ENCODE measurements around the gene SLC41A2. TPM values are rescaled to one million over a fixed set of nuclear protein-coding genes. Genes with fewer than 3 reads are reported as not detected.

SLC41A2 gene
- total and polyA plus RNA-seq, 2 of the 13 experiments (the other 11 are each of a cell fraction or from before 2014, with no cell fraction given): 2.3 to 12.8 TPM

- no peak for TF ChIP-seq FOXK2 (IDR thresholded peaks at IDR 0.05)
- TF ChIP-seq PREB (CRISPR knock-in tag; IDR thresholded peaks at IDR 0.05): no peak
- TF ChIP-seq, protein P1, sequence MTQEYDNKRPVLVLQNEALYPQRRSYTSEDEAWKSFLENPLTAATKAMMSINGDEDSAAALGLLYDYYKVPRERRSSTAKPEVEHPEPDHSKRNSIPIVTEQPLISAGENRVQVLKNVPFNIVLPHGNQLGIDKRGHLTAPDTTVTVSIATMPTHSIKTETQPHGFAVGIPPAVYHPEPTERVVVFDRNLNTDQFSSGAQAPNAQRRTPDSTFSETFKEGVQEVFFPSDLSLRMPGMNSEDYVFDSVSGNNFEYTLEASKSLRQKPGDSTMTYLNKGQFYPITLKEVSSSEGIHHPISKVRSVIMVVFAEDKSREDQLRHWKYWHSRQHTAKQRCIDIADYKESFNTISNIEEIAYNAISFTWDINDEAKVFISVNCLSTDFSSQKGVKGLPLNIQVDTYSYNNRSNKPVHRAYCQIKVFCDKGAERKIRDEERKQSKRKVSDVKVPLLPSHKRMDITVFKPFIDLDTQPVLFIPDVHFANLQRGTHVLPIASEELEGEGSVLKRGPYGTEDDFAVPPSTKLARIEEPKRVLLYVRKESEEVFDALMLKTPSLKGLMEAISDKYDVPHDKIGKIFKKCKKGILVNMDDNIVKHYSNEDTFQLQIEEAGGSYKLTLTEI (CRISPR knock-in tag; conservative IDR thresholded peaks at IDR 0.05): no peak
- TF ChIP-seq CREBL2 (CRISPR knock-in tag; IDR thresholded peaks at IDR 0.05; ENCODE audit: borderline replicate concordance): no peak
- no peak for TF ChIP-seq CEBPG (CRISPR knock-in tag; IDR thresholded peaks at IDR 0.05)
- 0 out of 2 replicates have a peak, but pooled peaks have one; percentile 25 for TF ChIP-seq DR1 (CRISPR knock-in tag; IDR thresholded peaks at IDR 0.05)
- no peak; the same call in 1 of the 2 replicates for TF ChIP-seq MAZ (IDR thresholded peaks at IDR 0.05; ENCODE audit: borderline replicate concordance, low read depth, low read length)
- TF ChIP-seq MAZ (CRISPR knock-in tag; IDR thresholded peaks at IDR 0.05; ENCODE audit: low read depth): no peak
- TF ChIP-seq ELF3 (CRISPR knock-in tag; IDR thresholded peaks at IDR 0.05): no peak
- TF ChIP-seq ZNF891 (CRISPR knock-in tag; IDR thresholded peaks at IDR 0.05): no peak
- TF ChIP-seq FOXM1 (CRISPR knock-in tag; IDR thresholded peaks at IDR 0.05): no peak
- TF ChIP-seq THYN1 (CRISPR knock-in tag; IDR thresholded peaks at IDR 0.05; ENCODE audit: borderline replicate concordance, low read depth): no peak
- TF ChIP-seq, protein P2, sequence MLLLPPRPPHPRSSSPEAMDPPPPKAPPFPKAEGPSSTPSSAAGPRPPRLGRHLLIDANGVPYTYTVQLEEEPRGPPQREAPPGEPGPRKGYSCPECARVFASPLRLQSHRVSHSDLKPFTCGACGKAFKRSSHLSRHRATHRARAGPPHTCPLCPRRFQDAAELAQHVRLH (CRISPR knock-in tag; IDR thresholded peaks at IDR 0.05; ENCODE audit: borderline replicate concordance, low read depth): peak; percentile 15; the same call in 1 of the 2 replicates
- no peak for TF ChIP-seq SETDB1 (CRISPR knock-in tag; IDR thresholded peaks at IDR 0.05; ENCODE audit: borderline replicate concordance)
- TF ChIP-seq, protein P3, sequence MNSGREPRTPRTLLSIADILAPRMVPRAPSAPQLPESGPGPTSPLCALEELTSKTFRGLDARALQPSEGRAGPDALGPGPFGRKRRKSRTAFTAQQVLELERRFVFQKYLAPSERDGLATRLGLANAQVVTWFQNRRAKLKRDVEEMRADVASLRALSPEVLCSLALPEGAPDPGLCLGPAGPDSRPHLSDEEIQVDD (CRISPR knock-in tag; IDR thresholded peaks at IDR 0.05; ENCODE audit: borderline replicate concordance): no peak
- TF ChIP-seq ZNF672 (CRISPR knock-in tag; IDR thresholded peaks at IDR 0.05): no peak
- no peak for TF ChIP-seq ZNF44 (CRISPR knock-in tag; IDR thresholded peaks at IDR 0.05)
- no peak for TF ChIP-seq CENPX (CRISPR knock-in tag; IDR thresholded peaks at IDR 0.05)
- TF ChIP-seq ZC3H4 (CRISPR knock-in tag; IDR thresholded peaks at IDR 0.05; ENCODE audit: borderline replicate concordance): no peak
- no peak for TF ChIP-seq JUND (CRISPR knock-in tag; IDR thresholded peaks at IDR 0.05)
- TF ChIP-seq MTERF4 (CRISPR knock-in tag; IDR thresholded peaks at IDR 0.05): no peak
- TF ChIP-seq NR2C2 (CRISPR knock-in tag; IDR thresholded peaks at IDR 0.05; ENCODE audit: borderline replicate concordance): 0 out of 2 replicates have a peak, but pooled peaks have one; percentile 8
- TF ChIP-seq, protein P4, sequence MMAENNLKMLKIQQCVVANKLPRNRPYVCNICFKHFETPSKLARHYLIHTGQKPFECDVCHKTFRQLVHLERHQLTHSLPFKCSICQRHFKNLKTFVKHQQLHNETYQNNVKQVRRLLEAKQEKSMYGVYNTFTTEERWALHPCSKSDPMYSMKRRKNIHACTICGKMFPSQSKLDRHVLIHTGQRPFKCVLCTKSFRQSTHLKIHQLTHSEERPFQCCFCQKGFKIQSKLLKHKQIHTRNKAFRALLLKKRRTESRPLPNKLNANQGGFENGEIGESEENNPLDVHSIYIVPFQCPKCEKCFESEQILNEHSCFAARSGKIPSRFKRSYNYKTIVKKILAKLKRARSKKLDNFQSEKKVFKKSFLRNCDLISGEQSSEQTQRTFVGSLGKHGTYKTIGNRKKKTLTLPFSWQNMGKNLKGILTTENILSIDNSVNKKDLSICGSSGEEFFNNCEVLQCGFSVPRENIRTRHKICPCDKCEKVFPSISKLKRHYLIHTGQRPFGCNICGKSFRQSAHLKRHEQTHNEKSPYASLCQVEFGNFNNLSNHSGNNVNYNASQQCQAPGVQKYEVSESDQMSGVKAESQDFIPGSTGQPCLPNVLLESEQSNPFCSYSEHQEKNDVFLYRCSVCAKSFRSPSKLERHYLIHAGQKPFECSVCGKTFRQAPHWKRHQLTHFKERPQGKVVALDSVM (CRISPR knock-in tag; IDR thresholded peaks at IDR 0.05): peak; percentile 98
- TF ChIP-seq KMT2A (CRISPR knock-in tag; IDR thresholded peaks at IDR 0.05): no peak
- TF ChIP-seq POLR2AphosphoS5 (IDR thresholded peaks at IDR 0.05; ENCODE audit: low read depth, low read length): no peak
Observed at GRCh38 chr12:104958805-104959334, 780 bp upstream of the SLC41A2 start (continued).

Measured in HepG2 (cell line).